Uterus (tissue), 2 donors: ENCODE results near the gene VAV3.

ENCODE experiments used
- CTCF ChIP-seq, 4 experiments: fragments of 200-600 bp in 2 of 4; fragments of 450-650 bp in 2 of 4; sonication (generic) in 2 of 4; IDR thresholded peaks; one replicate each; pipeline ENCODE4 v1.5.1; 2016 to 2019; ENCODE audit warnings: antibody characterized with exemption in 4 of 4, mild to moderate bottlenecking in 2 of 4, moderate library complexity in 1 of 4
- POLR2A ChIP-seq, 2 donors: fragments of 450-650 bp; IDR thresholded peaks; one replicate each; pipeline ENCODE4 v1.6.1; 2016; ENCODE audit warnings: antibody characterized with exemption in 2 of 2, mild to moderate bottlenecking in 1 of 2, moderate library complexity in 1 of 2

GRCh38 chr1:107659961-107660360 is 305.0 kb downstream of the VAV3 start:
- TF ChIP-seq CTCF (IDR thresholded peaks at IDR 0.05): no peak
- no peak for TF ChIP-seq POLR2A (IDR thresholded peaks at IDR 0.05)
